SK-N-DZ (cell line): ENCODE measurements around the gene DGKZ.

ENCODE experiments used
- small RNA-seq, 2 experiments: library from RNA; depleted of rRNA; stranded (forward); fragments of <200 nt; gene quantifications; one replicate each; pipeline ENCODE3, GENCODE V24; 2014

DGKZ gene

Small RNA genes within 50 kb of the gene (small RNA-seq; reads per million reads assigned to genes)
- gene MIR4688: 0.03 to 0.09 reads per million in 2 experiments
